ENCODE measurements around the gene CLCN7. TPM values are rescaled to one million over a fixed set of nuclear protein-coding genes. Genes with fewer than 3 reads are reported as not detected.

CLCN7 gene
- total RNA-seq, 1 experiment from 2014 or later: 64.0 TPM

- no TSS peak for BruUV-seq (replicated peaks)
- Histone ChIP-seq H3K4me2 (ENCODE audit: low read length) (no peak overlapping the region), H3K79me2 (ENCODE audit: insufficient read depth, low read length) (no peaks in the 10 kb centered on the region), H4K20me1 (ENCODE audit: insufficient read depth) (no peaks in the 10 kb centered on the region), H3K9me2 (ENCODE audit: insufficient read depth) (no peaks in the 10 kb centered on the region), H3K27ac (ENCODE audit: low read depth, low read length) (no peak overlapping the region), H3K9ac (ENCODE audit: low read length) (no peak overlapping the region), H3K27me3 (ENCODE audit: insufficient read depth, low read length) (no peaks in the 10 kb centered on the region), H3K9me3 (ENCODE audit: control insufficient read depth in 1 of 2, insufficient read depth in 1 of 2, low read depth in 1 of 2, low read length in 2 of 2) (no peaks in the 10 kb centered on the region), H3K4me1 (ENCODE audit: control insufficient read depth in 1 of 2, insufficient read depth in 2 of 2, low read length in 2 of 2) (no peaks in the 10 kb centered on the region), H3K36me3 (ENCODE audit: control insufficient read depth in 1 of 2, insufficient read depth in 2 of 2, low read length in 2 of 2) (peaks cover 10 to 33% of the 10 kb centered on the region in 2 experiments; a peak in 3 of 4 replicates), H2AFZ (ENCODE audit: low read depth, low read length, poor library complexity, severe bottlenecking) (no peak overlapping the region), H3K4me3 (replicated peaks in 1 of 2; ENCODE audit: low read depth in 1 of 2, low read length in 2 of 2) (no peak overlapping the region)
- TF ChIP-seq CTCF (IDR thresholded peaks at IDR 0.05 in 2 of 3, conservative IDR thresholded peaks at IDR 0.05 in 1 of 3; ENCODE audit: borderline replicate concordance in 1 of 3, insufficient read depth in 1 of 3, low read depth in 2 of 3, low read length in 2 of 3) (no peak), ATF3 (IDR thresholded peaks at IDR 0.05) (no peak), ZFX (IDR thresholded peaks at IDR 0.05) (no peak), CEBPB (IDR thresholded peaks at IDR 0.05; ENCODE audit: low read depth) (no peak), RAD21 (IDR thresholded peaks at IDR 0.05; ENCODE audit: low read depth) (no peak), EGR1 (IDR thresholded peaks at IDR 0.05; ENCODE audit: low read depth) (no peak), ZBTB33 (IDR thresholded peaks at IDR 0.05; ENCODE audit: extremely low read depth, insufficient replicate concordance, low read length) (no peak), EZH2 (IDR thresholded peaks at IDR 0.05) (no peak), ELF1 (IDR thresholded peaks at IDR 0.05; ENCODE audit: borderline replicate concordance, low read depth) (no peak), POLR2A (IDR thresholded peaks at IDR 0.05; ENCODE audit: borderline replicate concordance, extremely low read depth, insufficient read depth, insufficient read length) (no peak), REST (IDR thresholded peaks at IDR 0.05; ENCODE audit: low read depth) (no peak), SP1 (IDR thresholded peaks at IDR 0.05; ENCODE audit: low read depth) (no peak), MAX (IDR thresholded peaks at IDR 0.05) (no peak)
- POLR2A ChIA-PET: no interaction called here
- CTCF ChIA-PET: no interaction called here
- ATAC-seq (no peak), DNase-seq (ENCODE audit: low read depth, low spot score) (no peak)
- intact Hi-C loops (cut with micrococcal nuclease): no loop called here
- RAD21 ChIA-PET (ENCODE audit: low non-redundant PET in 1 of 2, low total read pairs in 2 of 2, uncharacterized antibody in 2 of 2, unreplicated experiment in 2 of 2): no interaction called here
These were observed 27.5 kb upstream of the CLCN7 start for GRCh38 chr16:1502092-1503004.
